ENCODE results near the gene CMIP. TPM values are rescaled to one million over a fixed set of nuclear protein-coding genes. Genes with fewer than 3 reads are reported as not detected.
"Not testable (repeated sequence)": the region's sequence is repeated elsewhere in the genome, so short reads cannot be mapped to it uniquely, and the experiment has no call there.

Gene CMIP
- total RNA-seq, 1 experiment from 2014 or later, result 16.0 TPM

- no peak for DNase-seq (ENCODE audit: low read depth)
- in situ Hi-C loops (cut with HindIII; ENCODE audit: low pct_unique_long_range_greater_than_20kb, low sequenced_read_pairs), result no loop called here
Measured at GRCh38 chr16:81679721-81680430, 235.3 kb downstream of the CMIP start.

GRCh38 chr16:81680444-81681275 is 236.1 kb downstream of the CMIP start:
- in situ Hi-C loops (cut with HindIII; ENCODE audit: low pct_unique_long_range_greater_than_20kb, low sequenced_read_pairs), result no loop called here
- no peak for DNase-seq (ENCODE audit: low read depth)

GRCh38 chr16:81681311-81681710 is 236.7 kb downstream of the CMIP start:
- no peak for DNase-seq (ENCODE audit: low read depth)
- in situ Hi-C loops (cut with HindIII; ENCODE audit: low pct_unique_long_range_greater_than_20kb, low sequenced_read_pairs), result no loop called here

- in situ Hi-C loops (cut with HindIII; ENCODE audit: low pct_unique_long_range_greater_than_20kb, low sequenced_read_pairs), result no loop called here
- DNase-seq (ENCODE audit: low read depth), result no peak
Measured at GRCh38 chr16:81684242-81684837, 239.7 kb downstream of the CMIP start.

- DNase-seq (ENCODE audit: low read depth), result no peak
- in situ Hi-C loops (cut with HindIII; ENCODE audit: low pct_unique_long_range_greater_than_20kb, low sequenced_read_pairs), result no loop called here
Measured at GRCh38 chr16:81684901-81685300, 240.3 kb downstream of the CMIP start.

GRCh38 chr16:81686391-81687130 is 242.0 kb downstream of the CMIP start:
- in situ Hi-C loops (cut with HindIII; ENCODE audit: low pct_unique_long_range_greater_than_20kb, low sequenced_read_pairs), result no loop called here
- no peak for DNase-seq (ENCODE audit: low read depth)

- in situ Hi-C loops (cut with HindIII; ENCODE audit: low pct_unique_long_range_greater_than_20kb, low sequenced_read_pairs), result no loop called here
- no peak for DNase-seq (ENCODE audit: low read depth)
Measured at GRCh38 chr16:81687131-81687456, 242.5 kb downstream of the CMIP start.

GRCh38 chr16:81688182-81688581 is 243.6 kb downstream of the CMIP start:
- in situ Hi-C loops (cut with HindIII; ENCODE audit: low pct_unique_long_range_greater_than_20kb, low sequenced_read_pairs), result no loop called here
- no peak for DNase-seq (ENCODE audit: low read depth)

- DNase-seq (ENCODE audit: low read depth); in situ Hi-C loops (cut with HindIII; ENCODE audit: low pct_unique_long_range_greater_than_20kb, low sequenced_read_pairs): not testable (repeated sequence)
Measured at GRCh38 chr16:81688839-81689238, 244.2 kb downstream of the CMIP start.

- no peak for DNase-seq (ENCODE audit: low read depth)
- in situ Hi-C loops (cut with HindIII; ENCODE audit: low pct_unique_long_range_greater_than_20kb, low sequenced_read_pairs), result no loop called here
Measured at GRCh38 chr16:81692021-81692420, 247.4 kb downstream of the CMIP start.

- no peak for DNase-seq (ENCODE audit: low read depth)
- in situ Hi-C loops (cut with HindIII; ENCODE audit: low pct_unique_long_range_greater_than_20kb, low sequenced_read_pairs), result no loop called here
Measured at GRCh38 chr16:81692571-81692970, 248.0 kb downstream of the CMIP start.

GRCh38 chr16:81693041-81693743 is 248.6 kb downstream of the CMIP start:
- DNase-seq (ENCODE audit: low read depth), result no peak
- in situ Hi-C loops (cut with HindIII; ENCODE audit: low pct_unique_long_range_greater_than_20kb, low sequenced_read_pairs), result no loop called here

GRCh38 chr16:81693744-81694303 is 249.2 kb downstream of the CMIP start:
- in situ Hi-C loops (cut with HindIII; ENCODE audit: low pct_unique_long_range_greater_than_20kb, low sequenced_read_pairs), result no loop called here
- DNase-seq (ENCODE audit: low read depth), result no peak

GRCh38 chr16:81694494-81695280 is 250.1 kb downstream of the CMIP start:
- no peak for DNase-seq (ENCODE audit: low read depth)
- in situ Hi-C loops (cut with HindIII; ENCODE audit: low pct_unique_long_range_greater_than_20kb, low sequenced_read_pairs), result no loop called here

- no peak for DNase-seq (ENCODE audit: low read depth)
- in situ Hi-C loops (cut with HindIII; ENCODE audit: low pct_unique_long_range_greater_than_20kb, low sequenced_read_pairs), result no loop called here
Measured at GRCh38 chr16:81695321-81696165, 250.9 kb downstream of the CMIP start.

- in situ Hi-C loops (cut with HindIII; ENCODE audit: low pct_unique_long_range_greater_than_20kb, low sequenced_read_pairs), result no loop called here
- DNase-seq (ENCODE audit: low read depth), result no peak
Measured at GRCh38 chr16:81696166-81696960, 251.8 kb downstream of the CMIP start.

Measured in Caki2 (cell line).